ENCODE measurements around the gene MTCP1.

DNA sequence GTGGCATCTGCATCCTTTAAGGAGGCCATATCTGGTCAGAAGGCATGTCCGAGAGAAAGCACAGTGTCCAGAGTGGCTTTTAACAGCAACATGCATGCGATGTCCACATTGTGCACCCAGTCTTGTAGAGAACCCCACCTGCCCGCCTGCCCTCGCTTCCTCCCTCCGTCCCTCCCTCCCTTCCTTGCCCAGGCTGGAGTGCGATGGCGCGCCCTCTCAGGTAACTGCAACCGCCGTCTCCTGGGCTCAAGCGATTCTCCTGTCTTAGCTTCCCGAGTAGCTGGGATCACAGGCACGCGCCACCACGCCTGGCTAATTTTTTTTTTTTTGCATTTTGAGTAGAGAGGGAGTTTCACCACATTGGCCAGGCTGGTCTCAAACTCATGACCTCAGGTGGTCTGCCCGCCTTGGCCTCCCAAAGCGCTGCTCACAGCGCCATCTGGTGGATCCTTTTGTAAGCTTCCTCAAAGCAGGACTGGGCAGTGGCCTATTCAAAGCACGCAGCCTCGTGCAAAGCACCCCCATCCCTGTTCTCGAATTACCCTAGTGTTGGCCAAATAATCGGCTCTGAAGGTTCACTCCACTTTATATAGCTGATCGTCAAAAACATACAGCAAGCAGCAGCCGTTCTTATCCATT lies 15.4 kb upstream of the MTCP1 start:
- TF ChIP-seq SIN3A (IDR thresholded peaks at IDR 0.05; ENCODE audit: borderline replicate concordance, insufficient read depth, low read length) (no peak), POLR2AphosphoS5 (IDR thresholded peaks at IDR 0.05; ENCODE audit: low read depth, low read length) (no peak), TAF1 (IDR thresholded peaks at IDR 0.05; ENCODE audit: borderline replicate concordance, insufficient read depth, low read length) (no peak)
- TF ChIP-seq, protein P1, sequence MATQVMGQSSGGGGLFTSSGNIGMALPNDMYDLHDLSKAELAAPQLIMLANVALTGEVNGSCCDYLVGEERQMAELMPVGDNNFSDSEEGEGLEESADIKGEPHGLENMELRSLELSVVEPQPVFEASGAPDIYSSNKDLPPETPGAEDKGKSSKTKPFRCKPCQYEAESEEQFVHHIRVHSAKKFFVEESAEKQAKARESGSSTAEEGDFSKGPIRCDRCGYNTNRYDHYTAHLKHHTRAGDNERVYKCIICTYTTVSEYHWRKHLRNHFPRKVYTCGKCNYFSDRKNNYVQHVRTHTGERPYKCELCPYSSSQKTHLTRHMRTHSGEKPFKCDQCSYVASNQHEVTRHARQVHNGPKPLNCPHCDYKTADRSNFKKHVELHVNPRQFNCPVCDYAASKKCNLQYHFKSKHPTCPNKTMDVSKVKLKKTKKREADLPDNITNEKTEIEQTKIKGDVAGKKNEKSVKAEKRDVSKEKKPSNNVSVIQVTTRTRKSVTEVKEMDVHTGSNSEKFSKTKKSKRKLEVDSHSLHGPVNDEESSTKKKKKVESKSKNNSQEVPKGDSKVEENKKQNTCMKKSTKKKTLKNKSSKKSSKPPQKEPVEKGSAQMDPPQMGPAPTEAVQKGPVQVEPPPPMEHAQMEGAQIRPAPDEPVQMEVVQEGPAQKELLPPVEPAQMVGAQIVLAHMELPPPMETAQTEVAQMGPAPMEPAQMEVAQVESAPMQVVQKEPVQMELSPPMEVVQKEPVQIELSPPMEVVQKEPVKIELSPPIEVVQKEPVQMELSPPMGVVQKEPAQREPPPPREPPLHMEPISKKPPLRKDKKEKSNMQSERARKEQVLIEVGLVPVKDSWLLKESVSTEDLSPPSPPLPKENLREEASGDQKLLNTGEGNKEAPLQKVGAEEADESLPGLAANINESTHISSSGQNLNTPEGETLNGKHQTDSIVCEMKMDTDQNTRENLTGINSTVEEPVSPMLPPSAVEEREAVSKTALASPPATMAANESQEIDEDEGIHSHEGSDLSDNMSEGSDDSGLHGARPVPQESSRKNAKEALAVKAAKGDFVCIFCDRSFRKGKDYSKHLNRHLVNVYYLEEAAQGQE (IDR thresholded peaks at IDR 0.05; ENCODE audit: insufficient read depth in 1 of 2, low read depth in 2 of 2, low read length in 2 of 2), result no peak

Data from PFSK-1 (cell line).